OCI-LY3 (cell line): ENCODE results near the gene OXCT1.

Experiments used
- H2AFZ ChIP-seq: fragments of 200-600, 300-600 bp; shearing (Covaris generic); 2 replicates; pipeline ENCODE4 v1.6.0; 2014; ENCODE audit warnings: antibody characterized with exemption, low read depth, low read length
- H3K27ac ChIP-seq: fragments of 200-600, 300-600 bp; sonication (generic); 2 replicates; pipeline ENCODE4 v1.5.1; 2014; ENCODE audit warnings: mild to moderate bottlenecking, low read length, moderate library complexity, mixed read lengths
- H3K27me3 ChIP-seq: fragments of 200-600, 300-600 bp; sonication (generic); 2 replicates; pipeline ENCODE4 v1.6.1; 2014; ENCODE audit warnings: low read depth, low read length, mixed read lengths
- H3K36me3 ChIP-seq: fragments of 200-600, 300-600 bp; sonication (generic); replicated peaks from 2 replicates; pipeline ENCODE3; 2014; ENCODE audit warnings: low read depth, low read length, mixed read lengths
- H3K4me1 ChIP-seq: fragments of 300-600, 200-600 bp; sonication (generic); 2 replicates; pipeline ENCODE4 v1.6.1; 2014; ENCODE audit warnings: low read length, mixed read lengths
- H3K4me2 ChIP-seq: fragments of 200-600, 300-600 bp; sonication (generic); 2 replicates; pipeline ENCODE4 v1.6.1; 2014; ENCODE audit warnings: low read length, mixed read lengths
- H3K4me3 ChIP-seq: fragments of 300-600, 200-600 bp; sonication (generic); 2 replicates; pipeline ENCODE4 v1.5.1; 2014; ENCODE audit warnings: antibody characterized with exemption, mild to moderate bottlenecking, low read length, moderate library complexity
- H3K79me2 ChIP-seq: fragments of 300-600, 200-600 bp; shearing (Covaris generic); 2 replicates; pipeline ENCODE4 v1.6.1; 2014; ENCODE audit warnings: mild to moderate bottlenecking, low read length, mixed read lengths
- H3K9ac ChIP-seq: fragments of 300-600, 200-600 bp; shearing (Covaris generic); 2 replicates; pipeline ENCODE4 v1.6.0; 2014; ENCODE audit warnings: mild to moderate bottlenecking, low read length, moderate library complexity
- H3K9me3 ChIP-seq: fragments of 200-600, 300-600 bp; shearing (Covaris generic); 2 replicates; pipeline ENCODE4 v1.6.1; 2014; ENCODE audit warnings: low read length, mixed read lengths; ENCODE audit not compliant: insufficient read depth
- H4K20me1 ChIP-seq: fragments of 200-600, 300-600 bp; sonication (generic); 2 replicates; pipeline ENCODE4 v1.6.1; 2016; ENCODE audit warnings: low read length, mixed read lengths; ENCODE audit not compliant: insufficient read depth
- EZH2phosphoT487 ChIP-seq: fragments of 200-600 bp; shearing (Covaris generic); IDR thresholded peaks from 2 replicates; pipeline ENCODE4 v1.6.1; 2018; ENCODE audit warnings: antibody characterized with exemption, mixed run types, low read depth
- TF ChIP-seq, protein P1 (sequence below): fragments of 200-600, 300-600 bp; sonication (generic); IDR thresholded peaks from 2 replicates; pipeline ENCODE4 v1.5.1; 2014; ENCODE audit warnings: antibody characterized with exemption, low read length, low read depth

The OXCT1 gene

DNA sequence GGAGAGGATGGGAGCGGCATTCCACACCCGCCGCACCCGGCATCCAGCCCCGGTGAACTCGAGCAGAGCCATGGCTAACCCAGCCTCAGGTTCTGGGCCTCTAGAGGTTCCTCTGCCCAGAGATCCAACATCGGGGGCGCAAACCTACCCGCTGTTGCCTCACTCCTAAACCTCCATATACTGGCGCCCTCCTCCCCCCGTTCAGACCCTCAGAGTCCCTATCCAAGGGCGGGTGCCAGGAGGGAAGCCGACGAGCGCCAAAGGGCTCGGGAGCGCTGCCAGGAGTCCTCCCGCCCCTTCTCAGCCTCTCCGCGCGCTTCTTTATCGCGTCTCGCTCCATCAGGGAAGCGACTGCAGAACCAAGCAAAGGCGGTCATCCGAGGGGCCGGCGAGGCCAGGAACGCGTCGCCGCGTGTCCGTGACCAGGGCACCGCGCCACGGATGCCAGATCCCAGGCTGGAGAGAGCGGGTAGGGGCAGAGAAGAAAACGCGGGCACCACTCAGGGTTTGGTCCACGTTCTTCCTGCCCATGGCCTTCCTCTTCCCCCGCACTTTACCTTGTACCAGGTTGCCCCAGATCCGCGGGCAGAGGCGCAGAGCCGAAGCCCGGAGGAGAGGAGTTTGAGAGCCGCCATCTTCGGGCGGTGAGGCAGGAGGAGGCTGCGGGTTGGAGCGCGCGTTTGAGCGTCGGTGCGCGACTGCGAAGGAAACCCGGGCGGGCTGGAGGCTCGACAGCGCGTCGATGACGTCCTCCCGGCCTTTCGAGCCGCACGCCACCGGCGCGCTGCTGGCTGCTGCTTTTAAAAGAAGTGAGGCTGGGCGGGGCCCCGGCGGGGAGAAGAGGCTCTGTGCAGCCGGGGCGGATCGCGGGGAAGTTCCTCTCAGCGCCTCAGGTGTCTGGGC is at the start of gene OXCT1:
Gene OXCT1 (minus strand): TSS at position 702 of the 903 bp plus-strand sequence. CDS start 67 bp downstream, at position 635.
- Histone ChIP-seq H3K9me3 (no peaks in the 10 kb centered on the region), H3K4me3 (peak within 1 kb of the TSS; percentile 87), H3K27me3 (no peaks in the 10 kb centered on the region), H4K20me1 (0 out of 2 replicates have a peak, but pooled peaks cover 3% of the 10 kb centered on the region), H3K4me1 (peaks cover 15% of the 10 kb centered on the region), H3K36me3 (no peaks in the 10 kb centered on the region), H3K79me2 (peaks cover 24% of the 10 kb centered on the region), H3K9ac (peak within 1 kb of the TSS; percentile 78), H3K4me2 (peak within 1 kb of the TSS; percentile 93), H2AFZ (peak within 1 kb of the TSS; percentile 79), H3K27ac (peak within 1 kb of the TSS; percentile 30)
- TF ChIP-seq EZH2phosphoT487 = no peak

DNA sequence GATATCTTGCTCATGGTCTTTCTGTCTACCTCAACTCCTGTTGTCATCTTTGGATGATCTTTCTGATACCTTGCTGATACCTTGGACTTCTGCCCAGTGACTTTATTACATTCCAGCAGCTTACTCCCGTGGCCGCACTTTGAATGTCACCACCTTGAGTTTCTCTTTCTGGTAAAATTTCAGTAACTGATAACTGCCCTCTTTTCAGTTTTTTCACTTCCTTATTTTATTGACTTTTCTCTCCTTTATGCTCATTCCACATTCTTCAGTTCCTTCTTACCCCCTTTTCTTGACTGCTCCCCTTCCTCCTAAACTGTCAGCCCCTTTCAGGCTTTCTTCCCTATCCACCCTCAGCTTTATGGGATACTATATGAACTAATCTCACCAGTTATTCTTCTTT is 47.9 kb upstream of the OXCT1 start:
- Histone ChIP-seq H3K4me3 (peak overlapping the region; percentile 33; the same call in 1 of the 2 replicates), H2AFZ (no peak overlapping the region), H3K9ac (no peak overlapping the region), H3K4me2 (peak overlapping the region; percentile 67), H3K4me1 (peaks cover 46% of the 10 kb centered on the region), H3K79me2 (no peaks in the 10 kb centered on the region), H3K36me3 (peaks cover 46% of the 10 kb centered on the region), H3K27me3 (no peaks in the 10 kb centered on the region), H3K27ac (peak overlapping the region; percentile 52), H4K20me1 (no peaks in the 10 kb centered on the region), H3K9me3 (no peaks in the 10 kb centered on the region)
- TF ChIP-seq, protein P1, sequence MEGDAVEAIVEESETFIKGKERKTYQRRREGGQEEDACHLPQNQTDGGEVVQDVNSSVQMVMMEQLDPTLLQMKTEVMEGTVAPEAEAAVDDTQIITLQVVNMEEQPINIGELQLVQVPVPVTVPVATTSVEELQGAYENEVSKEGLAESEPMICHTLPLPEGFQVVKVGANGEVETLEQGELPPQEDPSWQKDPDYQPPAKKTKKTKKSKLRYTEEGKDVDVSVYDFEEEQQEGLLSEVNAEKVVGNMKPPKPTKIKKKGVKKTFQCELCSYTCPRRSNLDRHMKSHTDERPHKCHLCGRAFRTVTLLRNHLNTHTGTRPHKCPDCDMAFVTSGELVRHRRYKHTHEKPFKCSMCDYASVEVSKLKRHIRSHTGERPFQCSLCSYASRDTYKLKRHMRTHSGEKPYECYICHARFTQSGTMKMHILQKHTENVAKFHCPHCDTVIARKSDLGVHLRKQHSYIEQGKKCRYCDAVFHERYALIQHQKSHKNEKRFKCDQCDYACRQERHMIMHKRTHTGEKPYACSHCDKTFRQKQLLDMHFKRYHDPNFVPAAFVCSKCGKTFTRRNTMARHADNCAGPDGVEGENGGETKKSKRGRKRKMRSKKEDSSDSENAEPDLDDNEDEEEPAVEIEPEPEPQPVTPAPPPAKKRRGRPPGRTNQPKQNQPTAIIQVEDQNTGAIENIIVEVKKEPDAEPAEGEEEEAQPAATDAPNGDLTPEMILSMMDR = no peak
- no peak for TF ChIP-seq EZH2phosphoT487

DNA sequence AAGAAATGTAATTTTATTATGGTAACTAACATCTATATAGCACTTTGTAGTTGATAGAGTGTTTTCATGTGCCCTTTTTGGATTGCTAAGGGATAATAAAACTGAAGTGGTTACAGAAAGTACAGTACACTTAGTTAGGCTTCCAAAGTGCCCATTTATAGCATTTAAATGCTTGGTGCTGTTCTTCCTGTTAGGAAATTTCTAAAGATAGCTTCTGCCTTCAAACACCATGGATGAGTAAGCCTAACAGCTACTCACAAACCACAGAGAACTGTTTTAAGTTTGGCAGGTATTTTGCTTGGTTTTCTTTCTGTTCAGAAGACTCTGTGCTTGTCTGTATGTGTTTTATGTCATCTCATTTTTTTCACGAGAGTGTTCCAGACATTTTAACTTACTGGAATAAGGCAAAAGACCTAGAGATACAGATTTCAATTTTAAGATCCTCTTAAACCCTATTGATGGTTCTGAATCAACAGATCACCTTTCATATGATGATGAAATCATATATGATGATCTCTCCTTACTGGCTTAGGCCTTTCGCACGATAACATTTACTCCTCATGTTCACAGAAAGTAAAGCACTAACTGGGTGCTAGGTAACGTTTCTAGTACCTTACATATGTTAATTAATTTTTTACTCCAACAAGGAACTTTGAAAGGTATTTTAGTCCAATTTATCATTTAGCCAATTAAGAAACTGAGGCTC is 38.3 kb upstream of the OXCT1 start:
- no peak overlapping the region for H2AFZ ChIP-seq
- H3K4me3 ChIP-seq = no peak overlapping the region
- H4K20me1 ChIP-seq = no peaks in the 10 kb centered on the region
- no peak overlapping the region for H3K27ac ChIP-seq
- no peak overlapping the region for H3K4me2 ChIP-seq
- TF ChIP-seq, protein P1 = no peak
- TF ChIP-seq EZH2phosphoT487 = no peak
- H3K9ac ChIP-seq = no peak overlapping the region
- H3K79me2 ChIP-seq = peaks cover 28% of the 10 kb centered on the region
- H3K27me3 ChIP-seq = no peaks in the 10 kb centered on the region
- H3K9me3 ChIP-seq = no peaks in the 10 kb centered on the region
- H3K36me3 ChIP-seq = peaks cover 15% of the 10 kb centered on the region
- H3K4me1 ChIP-seq = peaks cover 7% of the 10 kb centered on the region

DNA sequence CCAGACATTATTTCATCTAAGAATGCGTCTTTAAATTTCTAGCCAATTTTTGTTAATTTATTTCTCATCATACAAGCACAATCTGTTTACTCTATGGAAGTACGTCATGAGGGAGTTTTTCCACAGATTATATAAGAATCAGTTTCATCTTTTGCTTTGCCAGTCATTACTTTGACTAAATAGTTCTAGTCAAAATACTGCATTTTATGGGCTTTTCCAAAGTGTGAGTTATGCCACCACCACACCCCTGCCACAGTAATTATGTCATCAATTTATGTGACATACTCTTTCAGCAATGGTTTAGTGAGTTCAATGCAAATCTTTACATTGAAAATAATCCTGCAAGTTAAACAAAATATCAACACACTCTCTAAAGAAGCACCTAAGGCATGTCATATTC is 35.9 kb upstream of the OXCT1 start:
- TF ChIP-seq, protein P1 = no peak
- TF ChIP-seq EZH2phosphoT487 = no peak
- Histone ChIP-seq H3K79me2 (peaks cover 28% of the 10 kb centered on the region), H3K4me3 (no peak overlapping the region)

More for the DNA sequence above, 35.9 kb upstream of the OXCT1 start:
- Histone ChIP-seq H3K9me3 (no peaks in the 10 kb centered on the region), H3K27ac (no peak overlapping the region), H3K9ac (no peak overlapping the region), H3K4me2 (no peak overlapping the region), H2AFZ (no peak overlapping the region), H3K4me1 (peaks cover 11% of the 10 kb centered on the region), H4K20me1 (no peaks in the 10 kb centered on the region), H3K36me3 (peaks cover 3% of the 10 kb centered on the region), H3K27me3 (no peaks in the 10 kb centered on the region)
